ELF-1 (cell line): ENCODE data around the gene IL17B.

Source experiments
- DNase-seq: peaks from one replicate; pipeline ENCODE4 v3.0.0-alpha.2; 2016; ENCODE audit warnings: low read depth, low spot score

The IL17B gene

DNA sequence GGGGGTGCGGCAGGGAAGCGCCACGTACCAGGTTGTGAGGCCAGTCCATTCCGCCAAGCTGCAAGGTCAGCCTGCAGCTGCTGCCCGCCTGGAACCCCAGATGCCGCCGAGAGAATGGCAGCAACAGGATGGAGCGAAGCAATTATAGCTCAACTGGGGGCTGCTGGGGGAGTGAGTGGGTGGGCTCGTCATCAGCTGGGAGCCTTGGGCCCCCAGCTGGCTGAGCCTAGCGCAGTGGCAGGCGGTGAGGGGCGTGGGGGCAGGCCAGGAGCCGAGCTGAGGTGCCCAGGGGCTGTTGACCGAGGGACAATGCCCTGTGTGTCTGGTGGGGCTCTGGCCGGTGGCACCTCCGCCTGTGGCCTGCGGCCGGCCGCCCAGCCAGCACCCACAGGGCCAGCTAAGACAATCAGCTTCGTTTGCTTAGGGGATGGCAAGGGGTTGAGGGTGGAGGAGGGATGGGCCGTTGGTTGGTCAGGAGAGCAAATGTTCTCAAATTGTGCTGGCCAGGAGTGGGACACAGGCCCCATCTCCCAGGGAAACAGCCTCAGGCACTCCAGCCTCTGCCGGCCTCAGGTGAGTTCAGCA is at the start of gene IL17B:
TSS of gene IL17B (minus strand) at position 116 of the 585 bp plus-strand sequence. CDS start at position 49, 67 bp downstream.
- no peak for DNase-seq

- DNase-seq: no peak
Measured at GRCh38 chr5:149428032-149428431, 48.9 kb upstream of the IL17B start.

- DNase-seq: no peak
Measured at GRCh38 chr5:149427374-149427773, 48.3 kb upstream of the IL17B start.

DNA sequence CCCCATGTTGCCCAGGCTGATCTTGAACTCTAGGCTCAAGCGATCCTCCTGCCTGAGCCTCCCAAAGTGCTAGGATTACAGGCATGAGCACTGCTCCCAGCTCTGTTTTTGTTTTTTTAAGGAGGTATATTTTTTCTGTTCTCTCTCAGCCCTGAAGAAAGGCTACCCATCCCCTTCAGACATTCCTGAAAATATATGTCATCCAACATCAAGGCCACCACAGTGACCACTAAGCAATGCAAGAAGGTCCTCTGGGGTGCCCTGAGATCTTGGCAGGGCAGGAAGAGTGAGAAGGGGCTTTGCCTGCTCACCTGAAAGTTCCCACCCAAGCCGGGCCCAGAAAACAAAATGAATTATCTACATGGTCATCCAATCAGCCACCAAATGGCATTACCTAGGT is 47.8 kb upstream of the IL17B start:
- no peak for DNase-seq

DNA sequence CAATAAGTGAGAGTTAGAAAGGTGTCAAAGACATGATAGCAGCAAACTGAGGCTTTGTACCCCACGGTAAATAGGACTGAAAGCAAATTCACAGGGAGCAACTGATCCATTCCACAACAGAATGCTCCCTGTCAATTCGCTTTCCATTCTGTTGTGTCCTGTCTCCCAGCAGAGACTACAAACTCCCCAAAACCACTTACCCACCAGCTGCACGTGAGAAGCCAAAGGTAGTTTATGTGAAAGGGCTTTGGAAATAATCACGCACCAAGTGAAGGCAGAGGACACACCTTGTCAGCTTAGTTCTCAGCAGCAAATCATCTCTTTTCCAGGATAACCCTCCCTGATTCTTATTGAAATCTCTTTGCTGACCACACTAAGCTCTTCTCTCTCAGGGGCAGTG is 46.6 kb upstream of the IL17B start:
- no peak for DNase-seq

DNA sequence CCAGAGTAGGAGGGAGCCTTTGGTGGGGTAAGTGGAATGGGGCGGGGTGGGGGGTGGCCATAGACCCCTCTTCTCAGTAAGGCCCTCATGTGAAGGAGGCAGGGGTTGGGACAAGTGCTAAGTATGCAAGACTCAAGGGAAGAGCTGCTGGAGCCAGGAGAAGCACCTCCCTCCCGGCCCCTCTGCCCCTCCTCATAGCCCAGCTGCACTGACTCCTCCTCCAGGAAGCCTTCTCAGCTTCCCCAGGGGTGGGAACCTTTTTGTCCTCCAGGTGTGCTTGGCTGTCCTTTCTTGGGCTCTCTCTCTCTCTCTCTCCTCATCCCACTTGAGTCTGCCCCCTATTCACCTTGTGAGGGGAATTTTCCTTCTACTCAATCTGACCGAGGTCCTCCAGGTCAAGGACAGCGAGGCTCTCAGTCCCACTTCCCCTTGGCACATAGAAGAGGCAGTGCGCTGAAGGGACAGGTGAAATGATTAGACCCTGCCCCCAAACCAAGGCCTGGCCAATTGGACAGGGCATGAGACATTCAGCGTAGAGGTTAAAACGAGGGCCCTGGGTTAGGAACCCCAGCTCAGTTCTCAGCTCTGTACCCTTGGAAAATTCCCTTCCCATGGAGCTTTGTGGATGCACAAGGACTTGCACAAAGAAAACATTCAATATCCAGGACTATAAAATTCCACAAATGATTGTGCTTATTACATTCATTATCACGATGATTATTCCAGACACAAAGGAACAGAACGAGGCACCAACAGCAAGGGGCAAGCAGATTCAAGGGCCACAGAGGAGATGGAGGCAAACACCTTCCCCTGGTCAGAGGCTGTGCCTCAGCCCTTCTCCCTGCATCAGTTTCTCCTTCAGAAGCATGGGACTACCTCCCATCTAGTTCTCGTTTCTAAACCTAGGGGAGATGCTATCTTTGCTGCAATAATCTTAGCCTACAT is 45.6 kb upstream of the IL17B start:
- DNase-seq: peak; percentile 74

DNA sequence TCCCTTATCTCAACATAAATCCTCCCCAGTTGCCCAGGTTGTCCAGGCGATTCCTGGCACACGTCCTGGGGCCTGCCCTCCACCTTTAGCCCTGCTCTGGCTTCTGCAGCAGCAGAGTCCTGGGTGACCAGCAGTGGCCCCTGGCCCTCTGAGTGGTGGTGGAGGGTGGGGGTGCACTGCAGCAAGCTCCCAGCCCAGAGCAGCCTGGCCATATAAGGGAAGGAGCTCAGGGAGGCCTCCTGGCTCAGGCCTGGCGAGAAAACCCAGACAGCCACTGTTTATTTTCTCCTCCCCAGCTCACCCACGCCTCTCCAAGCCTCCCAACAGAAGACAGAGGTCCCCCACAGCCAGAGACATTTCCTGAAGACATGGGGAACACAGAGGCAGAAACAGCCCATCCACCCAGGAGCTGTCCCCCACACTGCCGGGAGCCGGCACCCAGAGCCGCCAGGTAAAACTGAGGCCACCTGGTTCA is 44.7 kb upstream of the IL17B start:
- peak; percentile 66 for DNase-seq

- no peak for DNase-seq
Measured at GRCh38 chr5:149423049-149423793, 44.1 kb upstream of the IL17B start.

GRCh38 chr5:149422366-149423048 is 43.4 kb upstream of the IL17B start:
- peak; percentile 91 for DNase-seq

DNA sequence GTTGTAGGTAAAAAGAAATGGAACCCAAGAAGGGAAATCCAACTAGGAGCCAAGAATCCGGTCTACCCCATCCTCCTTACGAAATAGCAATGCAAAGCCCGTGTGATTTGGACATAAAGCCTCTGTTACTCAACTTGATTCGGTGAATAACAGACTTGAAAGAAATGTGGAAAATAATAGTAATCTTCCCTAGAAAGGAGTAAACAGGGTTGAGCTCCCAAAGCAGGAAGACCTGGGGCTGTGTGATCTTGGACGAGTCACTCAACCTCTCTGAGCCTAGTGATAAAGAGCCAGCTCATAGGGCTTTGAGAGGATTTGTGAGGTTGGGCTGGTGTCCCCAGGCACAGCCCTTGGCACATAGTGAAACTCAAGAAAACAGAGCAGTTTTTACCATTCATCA is 42.7 kb upstream of the IL17B start:
- DNase-seq: no peak

- DNase-seq: no peak
Measured at GRCh38 chr5:149421372-149421685, 42.2 kb upstream of the IL17B start.

- DNase-seq: no peak
Measured at GRCh38 chr5:149420545-149421371, 41.7 kb upstream of the IL17B start.

GRCh38 chr5:149419859-149420544 is 40.9 kb upstream of the IL17B start:
- DNase-seq: no peak

GRCh38 chr5:149419532-149419858 is 40.4 kb upstream of the IL17B start:
- no peak for DNase-seq

DNA sequence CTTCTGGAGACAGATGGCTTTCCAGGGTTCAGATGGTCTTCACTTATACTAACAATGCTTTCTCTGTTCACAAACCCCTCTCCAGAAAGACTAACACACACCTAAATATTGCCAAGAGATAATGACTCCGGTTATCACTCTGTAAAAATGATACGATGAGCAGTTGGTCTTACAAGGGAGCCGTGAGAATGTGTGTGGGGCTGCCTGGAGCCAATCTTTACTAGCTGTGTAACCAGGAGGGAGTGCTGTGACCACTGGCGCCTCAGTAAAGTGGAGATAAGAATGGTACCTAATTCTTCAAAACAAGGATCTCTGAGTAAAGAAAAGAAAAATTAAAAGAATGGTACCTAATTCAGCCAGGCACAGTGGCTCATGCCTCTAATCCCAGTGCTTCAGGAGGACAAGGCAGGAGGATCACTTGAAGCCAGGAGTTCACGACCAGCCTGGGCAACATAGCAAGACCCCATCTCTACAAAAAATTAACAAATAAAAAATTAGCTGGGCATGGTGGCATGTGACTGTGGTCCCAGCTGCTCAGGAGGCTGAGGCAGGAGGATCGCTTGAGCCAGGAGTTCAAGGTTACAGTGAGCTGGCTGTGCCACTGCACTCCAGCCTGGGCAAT is 39.9 kb upstream of the IL17B start:
- DNase-seq: no peak

DNA sequence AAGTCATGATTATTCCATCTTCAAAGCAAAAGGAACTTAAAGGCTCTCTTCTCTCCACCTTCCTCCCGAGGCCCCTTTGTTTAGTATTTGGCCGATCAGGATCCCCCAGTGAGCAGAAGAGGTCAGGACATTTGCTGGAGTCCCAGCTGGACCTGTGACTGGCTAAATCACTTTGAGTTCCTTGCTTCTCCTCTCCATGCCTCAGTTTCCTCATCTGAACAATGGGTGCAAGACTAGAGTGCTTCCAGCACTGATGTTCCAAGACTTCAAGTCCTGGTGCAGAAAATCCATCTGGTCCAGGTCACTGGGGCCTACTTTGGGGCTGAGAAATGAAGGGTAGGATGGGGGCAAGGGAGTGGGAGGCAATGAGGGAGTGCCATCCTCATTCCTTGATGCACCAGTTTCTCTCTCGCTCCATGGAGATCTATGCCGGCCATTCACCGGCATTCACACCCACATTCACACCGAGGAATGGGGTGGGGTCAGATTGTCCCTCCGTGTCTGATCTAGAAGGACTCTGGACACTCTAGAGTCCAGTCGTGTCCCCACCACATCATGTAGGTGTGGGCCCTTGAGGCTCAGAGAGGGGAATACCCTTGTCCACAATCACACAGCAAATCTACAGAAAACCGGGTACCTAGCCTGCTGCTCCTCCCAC is 38.7 kb upstream of the IL17B start:
- no peak for DNase-seq

DNA sequence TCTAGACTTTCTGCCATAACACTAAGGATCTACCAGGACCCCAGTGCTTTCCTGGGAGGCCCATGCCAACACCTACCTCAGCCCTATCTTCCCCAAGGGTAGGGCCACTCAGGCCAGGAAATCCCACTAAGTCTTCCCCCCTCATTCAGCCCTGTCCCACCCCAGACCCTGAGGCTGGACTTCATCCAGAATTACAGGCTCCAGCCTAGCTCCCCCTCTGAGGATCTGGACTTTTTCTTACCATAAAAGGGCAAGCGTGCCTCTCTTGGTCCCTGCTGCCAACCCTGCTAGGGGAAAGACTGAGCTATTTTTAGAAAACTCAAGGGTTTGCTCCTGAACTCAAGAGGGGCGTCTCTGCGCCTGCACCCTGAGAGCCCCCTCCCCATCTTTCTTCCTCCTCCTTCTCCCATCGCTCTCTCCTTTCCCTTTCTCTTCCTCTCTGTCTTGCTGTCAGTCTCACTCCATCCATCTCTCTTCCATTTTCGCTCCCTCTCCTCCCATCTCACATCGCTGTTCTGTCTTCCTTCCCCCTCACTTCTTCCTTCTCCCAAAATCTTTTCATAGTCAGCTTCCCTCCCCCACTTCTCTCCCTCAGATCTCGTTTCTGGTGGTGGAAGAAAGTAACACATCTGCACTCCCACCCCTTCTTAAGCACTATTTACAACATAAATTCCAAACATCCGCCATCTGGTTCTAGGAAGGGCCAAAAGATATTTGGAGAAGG is 38.1 kb upstream of the IL17B start:
- DNase-seq: peak; percentile 63

DNA sequence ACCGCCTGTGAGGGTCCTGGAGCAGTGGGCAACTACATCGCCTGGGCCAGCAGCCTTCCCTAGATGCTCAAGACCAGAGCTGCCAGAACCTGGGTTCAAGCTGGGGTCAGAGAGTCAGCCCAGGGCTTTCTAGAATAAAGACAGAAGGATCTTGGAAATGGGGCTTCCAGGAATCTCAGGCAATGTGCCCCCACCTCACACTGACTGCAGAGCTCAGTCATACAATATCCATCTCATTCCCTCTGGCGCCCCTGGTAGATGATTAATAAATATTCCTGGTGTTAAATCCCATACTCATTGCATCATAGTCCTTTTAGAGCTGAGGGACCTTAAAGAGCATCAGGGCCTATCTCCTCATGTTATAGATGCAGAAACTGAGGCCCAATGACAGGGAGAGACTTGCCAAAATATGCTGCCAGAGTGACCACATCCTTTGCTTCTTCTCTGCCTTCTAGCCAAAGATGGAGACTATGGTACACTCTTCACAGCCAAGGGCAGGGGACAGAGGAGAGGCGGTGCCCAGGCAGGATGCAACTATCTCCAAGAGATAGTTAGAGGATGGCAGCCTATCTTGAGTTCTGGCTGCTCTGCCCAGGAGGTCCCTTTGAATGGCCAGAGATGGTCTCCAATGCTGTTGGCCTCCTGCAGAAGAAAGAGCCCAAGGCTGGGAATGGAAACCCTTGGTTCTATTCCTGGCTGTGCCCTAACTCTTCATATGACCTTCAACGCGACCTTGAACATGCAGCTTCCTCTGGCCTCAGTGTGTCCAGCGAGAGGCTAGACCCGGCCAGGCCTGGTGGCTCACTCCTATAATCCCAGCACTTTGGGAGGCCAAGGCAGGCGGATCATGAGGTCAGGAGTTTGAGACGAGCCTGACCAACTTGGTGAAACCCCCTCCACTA is 36.2 kb upstream of the IL17B start:
- no peak for DNase-seq
